NCI-H526 (cell line): ENCODE data around the gene RBM39.
"Not testable (repeated sequence)": the region's sequence is repeated elsewhere in the genome, so short reads cannot be mapped to it uniquely, and the experiment has no call there.

Experiments
- DNase-seq, 2 experiments: peaks; one replicate each; lab custom pipeline; 2025; lab: John Stamatoyannopoulos, UW

RBM39 gene

GRCh38 chr20:35756404-35756803 is 14.3 kb upstream of the RBM39 start:
- DNase-seq = no peak

- no peak for DNase-seq
Observed at GRCh38 chr20:35750611-35751010, 8.6 kb upstream of the RBM39 start.

GRCh38 chr20:35744492-35744841 is 2.4 kb upstream of the RBM39 start:
- DNase-seq = not testable (repeated sequence)

GRCh38 chr20:35743693-35744491 is 1.8 kb upstream of the RBM39 start:
- DNase-seq = no peak

GRCh38 chr20:35742741-35743523 is 872 bp upstream of the RBM39 start:
- peak; percentile 31 to 42 for DNase-seq

GRCh38 chr20:35739294-35740163 is 2.5 kb downstream of the RBM39 start:
- DNase-seq = peak in 1 of 2 experiments; percentile 22

GRCh38 chr20:35738410-35739179 is 3.5 kb downstream of the RBM39 start:
- no peak for DNase-seq

GRCh38 chr20:35737865-35738333 is 4.2 kb downstream of the RBM39 start:
- no peak for DNase-seq

- no peak for DNase-seq
Observed at GRCh38 chr20:35735826-35736470, 6.1 kb downstream of the RBM39 start.

- DNase-seq = no peak
Observed at GRCh38 chr20:35734777-35735649, 7.0 kb downstream of the RBM39 start.

GRCh38 chr20:35734374-35734773 is 7.7 kb downstream of the RBM39 start:
- no peak for DNase-seq

- DNase-seq = no peak
Observed at GRCh38 chr20:35732644-35732982, 9.4 kb downstream of the RBM39 start.

GRCh38 chr20:35731862-35732643 is 10.0 kb downstream of the RBM39 start:
- no peak for DNase-seq

GRCh38 chr20:35731469-35731788 is 10.6 kb downstream of the RBM39 start:
- no peak for DNase-seq

GRCh38 chr20:35730583-35731468 is 11.2 kb downstream of the RBM39 start:
- no peak for DNase-seq

- DNase-seq = no peak
Observed at GRCh38 chr20:35729836-35730582, 12.1 kb downstream of the RBM39 start.

GRCh38 chr20:35729283-35729807 is 12.7 kb downstream of the RBM39 start:
- DNase-seq = no peak
